GM21515 (cell line): ENCODE data around the gene FAS.

ENCODE experiments used
- ATAC-seq: cut with Tn5 transposase; IDR thresholded peaks from one replicate; pipeline ENCODE4 v1.9.1; 2021; ENCODE audit not compliant: unreplicated experiment

FAS gene

GRCh38 chr10:89035461-89035860, 44.9 kb downstream of the FAS start:
- ATAC-seq = no peak

GRCh38 chr10:89037096-89037495, 46.5 kb downstream of the FAS start:
- ATAC-seq = no peak

GRCh38 chr10:89042562-89042961, 52.0 kb downstream of the FAS start:
- no peak for ATAC-seq

- ATAC-seq = no peak
These were observed 52.5 kb downstream of the FAS start for GRCh38 chr10:89043052-89043451.

GRCh38 chr10:89047397-89047796, 56.8 kb downstream of the FAS start:
- ATAC-seq = no peak

GRCh38 chr10:89051593-89051992, 61.0 kb downstream of the FAS start:
- no peak for ATAC-seq

- ATAC-seq = no peak
These were observed 63.0 kb downstream of the FAS start for GRCh38 chr10:89053555-89053954.

GRCh38 chr10:89055159-89055558, 64.6 kb downstream of the FAS start:
- no peak for ATAC-seq

GRCh38 chr10:89062861-89063260, 72.3 kb downstream of the FAS start:
- ATAC-seq = no peak

GRCh38 chr10:89063465-89063864, 72.9 kb downstream of the FAS start:
- no peak for ATAC-seq

GRCh38 chr10:89064748-89065147, 74.2 kb downstream of the FAS start:
- ATAC-seq = no peak
